CD8-positive, alpha-beta memory T cell (primary cell): ENCODE measurements around the gene CACTIN. TPM values are rescaled to one million over a fixed set of nuclear protein-coding genes. Genes with fewer than 3 reads are reported as not detected.

Experiments
- CTCF ChIA-PET: fragments of 350-600 bp; sonication (Branson Sonifier 250); formaldehyde crosslinking; loops from one replicate; lab custom pipeline; 2021; ENCODE audit warnings: antibody characterized with exemption; lab: Charles Lee
- POLR2A ChIA-PET: fragments of 350-600 bp; sonication (Branson Sonifier 250); formaldehyde crosslinking; loops from one replicate; lab custom pipeline; 2021; ENCODE audit warnings: antibody characterized with exemption; lab: Charles Lee
- DNase-seq, 5 donors: peaks; one replicate each; pipeline versions ENCODE4 v3.0.0 to v3.0.0-alpha.2; 2020 to 2022; ENCODE audit warnings: mixed read lengths in 1 of 5
- H3K27ac ChIP-seq: one replicate; pipeline ENCODE4 v1.7.0; 2013; ENCODE audit warnings: low read depth, mild to moderate bottlenecking, low read length, moderate library complexity
- H3K27me3 ChIP-seq: 2 replicates; pipeline ENCODE4 v1.7.0; 2013; ENCODE audit warnings: low read length, mild to moderate bottlenecking; ENCODE audit not compliant: insufficient read depth, poor library complexity, severe bottlenecking
- H3K36me3 ChIP-seq: 2 replicates; pipeline ENCODE4 v1.7.0; 2013; ENCODE audit warnings: mild to moderate bottlenecking, low read length, moderate library complexity; ENCODE audit not compliant: insufficient read depth
- H3K4me1 ChIP-seq: 2 replicates; pipeline ENCODE4 v1.7.0; 2013; ENCODE audit warnings: mild to moderate bottlenecking, low read length, moderate library complexity; ENCODE audit not compliant: insufficient read depth
- H3K4me3 ChIP-seq: 2 replicates; pipeline ENCODE4 v1.7.0; 2013; ENCODE audit warnings: mild to moderate bottlenecking, low read length
- H3K9me3 ChIP-seq: 2 replicates; pipeline ENCODE4 v1.7.0; 2013; ENCODE audit warnings: mild to moderate bottlenecking, low read length
- H3K27ac Mint-ChIP-seq, 8 donors: one replicate each; pipeline ENCODE4 v1.8.0; 2020 to 2021; ENCODE audit warnings: mixed read lengths in 8 of 8, mild to moderate bottlenecking in 6 of 8, inconsistent platforms in 3 of 8, moderate library complexity in 3 of 8
- H3K27me3 Mint-ChIP-seq, 2 donors: one replicate each; pipeline ENCODE4 v1.8.0; 2020 to 2021; ENCODE audit warnings: mixed read lengths in 2 of 2, mild to moderate bottlenecking in 1 of 2, moderate library complexity in 1 of 2
- H3K36me3 Mint-ChIP-seq, 3 donors: one replicate each; pipeline ENCODE4 v1.8.0; 2020 to 2021; ENCODE audit warnings: mixed read lengths in 3 of 3, inconsistent platforms in 1 of 3, mild to moderate bottlenecking in 1 of 3
- H3K4me1 Mint-ChIP-seq, 3 donors: one replicate each; pipeline ENCODE4 v1.8.0; 2020 to 2021; ENCODE audit warnings: mixed read lengths in 3 of 3, inconsistent platforms in 1 of 3, mild to moderate bottlenecking in 1 of 3
- H3K4me3 Mint-ChIP-seq, 7 donors: one replicate each; pipeline ENCODE4 v1.8.0; 2020 to 2021; ENCODE audit warnings: mixed read lengths in 7 of 7, mild to moderate bottlenecking in 6 of 7, moderate library complexity in 4 of 7, inconsistent platforms in 2 of 7
- H3K9me3 Mint-ChIP-seq, 5 donors: one replicate each; pipeline ENCODE4 v1.8.0; 2020 to 2022; ENCODE audit warnings: mixed read lengths in 5 of 5, mild to moderate bottlenecking in 3 of 5, moderate library complexity in 2 of 5, inconsistent platforms in 1 of 5
- polyA plus RNA-seq: library from polyadenylated mRNA; unstranded; fragments of 300-500 nt; fragmentation: Illumina TruSeq; gene quantifications from one replicate; pipeline ENCODE4 v1.2.3, GENCODE V29; 2021
- total RNA-seq, 2 experiments: library from RNA; stranded (reverse); gene quantifications; one replicate each; pipeline ENCODE4 v1.2.3, GENCODE V29; 2021

The CACTIN gene
- total and polyA plus RNA-seq, 3 experiments from 2014 or later, result 16.8 to 39.5 (median 37.2) TPM

DNA sequence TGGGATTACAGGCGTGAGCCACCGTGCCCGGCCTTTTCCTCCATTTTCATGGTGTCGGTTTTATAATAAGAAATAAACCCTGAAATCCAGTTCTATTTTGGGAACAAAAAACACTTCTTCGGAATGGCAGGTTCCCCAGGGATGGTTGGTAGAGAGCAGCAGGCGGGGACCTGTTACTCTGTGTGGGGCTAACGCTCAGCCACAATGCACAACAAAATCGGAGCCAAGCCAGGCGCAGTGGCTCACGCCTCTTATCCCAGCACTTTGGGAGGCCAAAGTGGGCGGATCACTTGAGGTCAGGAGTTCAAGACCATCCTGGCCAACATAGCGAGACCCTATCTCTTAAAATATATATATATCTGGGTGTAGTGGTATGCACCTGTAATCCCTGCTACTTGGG is 25.6 kb downstream of the CACTIN start:
- Mint-ChIP-seq H3K4me1 (peaks cover 0 to 1% (median 0%) of the 10 kb centered on the region in 3 donors), H3K4me3 (no peak overlapping the region), H3K9me3 (no peaks in the 10 kb centered on the region), H3K27me3 (no peaks in the 10 kb centered on the region), H3K27ac (peak overlapping the region in 1 of 8 donors; percentile 54), H3K36me3 (no peaks in the 10 kb centered on the region)
- CTCF ChIA-PET, result no interaction called here
- H3K36me3 ChIP-seq, result no peaks in the 10 kb centered on the region
- no peaks in the 10 kb centered on the region for H3K27me3 ChIP-seq
- no peaks in the 10 kb centered on the region for H3K9me3 ChIP-seq
- H3K4me1 ChIP-seq, result peaks cover 18% of the 10 kb centered on the region
- no peak overlapping the region for H3K27ac ChIP-seq
- no peak for DNase-seq
- no peak overlapping the region for H3K4me3 ChIP-seq
- POLR2A ChIA-PET, result no interaction called here

GRCh38 chr19:3599776-3600187 is 26.8 kb downstream of the CACTIN start:
- Mint-ChIP-seq H3K4me3 (no peak overlapping the region), H3K27ac (no peak overlapping the region), H3K9me3 (no peaks in the 10 kb centered on the region), H3K36me3 (no peaks in the 10 kb centered on the region), H3K27me3 (no peaks in the 10 kb centered on the region), H3K4me1 (peaks cover 0 to 1% (median 0%) of the 10 kb centered on the region in 3 donors)
- ChIA-PET CTCF (no interaction called here), POLR2A (no interaction called here)
- Histone ChIP-seq H3K4me1 (peaks cover 6% of the 10 kb centered on the region), H3K9me3 (no peaks in the 10 kb centered on the region), H3K27me3 (no peaks in the 10 kb centered on the region), H3K27ac (no peak overlapping the region), H3K4me3 (no peak overlapping the region), H3K36me3 (no peaks in the 10 kb centered on the region)
- DNase-seq, result peak in 1 of 5 donors; percentile 43

DNA sequence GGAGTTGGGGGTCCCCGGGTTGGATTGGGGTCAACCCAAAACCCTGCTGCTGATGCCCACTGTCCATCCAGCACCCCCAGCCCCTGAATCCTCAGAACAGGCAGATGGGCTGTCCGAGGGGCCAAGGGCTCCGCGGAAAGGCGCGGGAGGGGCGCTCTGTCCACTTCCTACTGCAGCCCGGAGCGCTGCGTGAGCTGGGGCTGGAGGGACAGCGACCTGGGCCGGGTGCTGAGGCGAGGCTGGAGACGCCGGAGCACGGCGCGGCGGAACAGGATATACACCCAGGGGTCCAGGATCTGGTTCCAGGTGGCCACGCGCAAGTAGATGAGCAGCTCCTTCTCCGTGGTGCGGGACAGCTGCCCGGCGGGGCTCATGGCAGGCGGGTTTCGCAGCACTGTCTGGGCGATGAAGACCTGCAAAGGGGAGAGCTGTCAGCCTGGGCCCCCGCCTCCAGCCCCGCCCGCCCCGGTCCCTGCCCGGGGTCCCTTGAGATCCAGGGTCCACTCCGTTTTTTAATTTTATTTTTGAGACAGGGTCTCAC is 31.0 kb downstream of the CACTIN start:
- no peaks in the 10 kb centered on the region for H3K27me3 Mint-ChIP-seq
- Histone ChIP-seq H3K27me3 (no peaks in the 10 kb centered on the region), H3K4me3 (no peak overlapping the region), H3K36me3 (no peaks in the 10 kb centered on the region), H3K27ac (no peak overlapping the region), H3K9me3 (no peaks in the 10 kb centered on the region), H3K4me1 (no peaks in the 10 kb centered on the region)
- H3K9me3 Mint-ChIP-seq, result no peaks in the 10 kb centered on the region
- H3K4me1 Mint-ChIP-seq, result no peaks in the 10 kb centered on the region
- no peaks in the 10 kb centered on the region for H3K36me3 Mint-ChIP-seq
- no peak for DNase-seq
- no peak overlapping the region for H3K4me3 Mint-ChIP-seq
- no peak overlapping the region for H3K27ac Mint-ChIP-seq
- POLR2A ChIA-PET, result no interaction called here
- CTCF ChIA-PET, result no interaction called here

- Histone ChIP-seq H3K4me1 (no peaks in the 10 kb centered on the region), H3K36me3 (no peaks in the 10 kb centered on the region), H3K4me3 (no peak overlapping the region), H3K9me3 (no peaks in the 10 kb centered on the region), H3K27ac (no peak overlapping the region), H3K27me3 (no peaks in the 10 kb centered on the region)
- CTCF ChIA-PET, result interaction anchor here (1.4 to 1.5 kb wide), 2 partner anchors 26 to 48 kb away, joined by 3 to 4 read pairs; no protein-coding TSS in a partner anchor
- H3K27me3 Mint-ChIP-seq, result no peaks in the 10 kb centered on the region
- POLR2A ChIA-PET, result no interaction called here
- H3K4me3 Mint-ChIP-seq, result no peak overlapping the region
- no peaks in the 10 kb centered on the region for H3K4me1 Mint-ChIP-seq
- H3K36me3 Mint-ChIP-seq, result peaks cover 0 to 1% (median 0%) of the 10 kb centered on the region in 3 donors
- peak overlapping the region in 1 of 8 donors; percentile 38 for H3K27ac Mint-ChIP-seq
- no peak for DNase-seq
- H3K9me3 Mint-ChIP-seq, result no peaks in the 10 kb centered on the region
These were observed 33.4 kb downstream of the CACTIN start for GRCh38 chr19:3593156-3593555.

DNA sequence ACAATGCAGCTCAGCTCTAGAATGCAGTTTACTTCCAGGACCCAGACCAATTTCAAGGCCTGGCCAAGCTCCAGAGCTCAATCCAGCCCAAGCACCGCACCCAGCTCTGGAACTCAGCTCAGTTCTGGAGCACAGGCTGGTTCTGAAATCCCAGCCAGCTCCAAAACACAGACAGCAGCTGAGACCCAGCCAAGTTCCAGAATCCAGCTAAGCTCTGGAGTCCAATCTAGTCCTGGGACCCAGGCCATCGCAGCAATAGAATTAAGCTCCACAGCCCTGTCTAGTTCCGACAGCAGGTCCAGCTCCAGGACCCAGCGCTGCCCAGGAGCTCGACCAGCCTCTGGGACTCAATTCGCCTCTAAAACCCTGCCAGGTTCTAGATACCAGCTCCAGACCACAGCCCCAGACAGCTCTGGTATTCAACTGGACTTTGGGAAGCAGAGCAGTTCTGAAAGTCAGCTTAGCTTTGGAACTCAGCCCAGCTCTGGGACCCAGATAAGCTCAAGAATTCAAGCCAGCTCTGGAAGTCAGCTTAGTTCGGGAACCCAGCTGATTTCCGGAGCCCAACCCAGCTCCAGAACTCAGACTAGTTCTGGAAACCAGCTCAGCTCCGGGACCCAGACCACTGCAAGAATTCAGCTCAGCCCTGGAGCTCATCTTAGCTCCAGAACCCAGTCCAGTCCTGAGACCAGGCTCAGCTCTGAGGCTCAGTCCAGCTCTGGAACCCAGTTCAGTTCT is 34.5 kb downstream of the CACTIN start:
- Histone ChIP-seq H3K36me3 (no peaks in the 10 kb centered on the region), H3K27me3 (no peaks in the 10 kb centered on the region), H3K9me3 (no peaks in the 10 kb centered on the region), H3K4me1 (no peaks in the 10 kb centered on the region), H3K27ac (no peak overlapping the region), H3K4me3 (no peak overlapping the region)
- Mint-ChIP-seq H3K4me1 (no peaks in the 10 kb centered on the region), H3K36me3 (peaks cover 0 to 1% (median 0%) of the 10 kb centered on the region in 3 donors), H3K27me3 (no peaks in the 10 kb centered on the region), H3K27ac (no peak overlapping the region), H3K4me3 (no peak overlapping the region), H3K9me3 (no peaks in the 10 kb centered on the region)
- no peak for DNase-seq
- POLR2A ChIA-PET, result no interaction called here
- CTCF ChIA-PET, result interaction anchor here (1.0 to 1.5 kb wide), 3 partner anchors 27 to 47 kb away, joined by 3 to 5 read pairs (median 4); no protein-coding TSS in a partner anchor

DNA sequence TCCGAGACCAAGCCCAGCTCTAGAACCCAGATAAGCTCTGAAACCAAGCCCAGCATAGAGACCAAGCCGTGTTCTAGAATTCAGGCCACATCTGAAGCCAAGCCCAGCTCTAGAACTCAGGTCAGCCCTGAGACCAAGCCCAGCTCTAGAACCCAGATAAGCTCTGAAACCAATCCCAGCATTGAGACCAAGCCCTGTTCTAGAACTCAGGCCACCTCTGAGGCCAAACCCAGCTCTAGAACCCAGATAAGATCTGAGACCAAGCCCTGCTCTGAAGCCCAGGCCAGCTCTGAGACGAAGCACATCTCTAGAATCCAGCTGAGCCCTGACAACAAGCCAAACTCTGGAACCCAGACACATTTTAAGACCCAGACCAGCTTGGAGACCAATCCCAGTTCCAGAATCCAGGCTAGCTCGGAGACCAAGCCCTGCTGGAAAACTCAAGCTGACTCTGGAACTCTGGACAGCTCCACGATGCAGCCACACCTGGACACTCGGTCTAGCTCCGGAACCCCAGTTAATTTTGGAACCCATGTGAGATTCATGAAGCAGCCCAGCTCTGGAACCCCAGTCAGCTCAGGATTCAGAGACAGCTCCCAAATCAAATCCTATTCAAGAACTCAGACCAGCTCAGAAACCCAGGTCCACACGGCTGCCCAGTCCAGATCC is 35.5 kb downstream of the CACTIN start:
- Histone ChIP-seq H3K36me3 (no peaks in the 10 kb centered on the region), H3K9me3 (no peaks in the 10 kb centered on the region), H3K4me3 (no peak overlapping the region), H3K4me1 (no peaks in the 10 kb centered on the region), H3K27me3 (no peaks in the 10 kb centered on the region), H3K27ac (no peak overlapping the region)
- H3K4me3 Mint-ChIP-seq, result no peak overlapping the region
- ChIA-PET CTCF (interaction anchor here (1.0 to 1.7 kb wide), 2 partner anchors 28 to 46 kb away, joined by 5 read pairs; no protein-coding TSS in a partner anchor), POLR2A (no interaction called here)
- DNase-seq, result no peak
- H3K4me1 Mint-ChIP-seq, result no peaks in the 10 kb centered on the region
- no peak overlapping the region for H3K27ac Mint-ChIP-seq
- H3K27me3 Mint-ChIP-seq, result no peaks in the 10 kb centered on the region
- H3K36me3 Mint-ChIP-seq, result peaks cover 0 to 1% (median 0%) of the 10 kb centered on the region in 3 donors
- H3K9me3 Mint-ChIP-seq, result no peaks in the 10 kb centered on the region

GRCh38 chr19:3589949-3590348 is 36.6 kb downstream of the CACTIN start:
- DNase-seq, result no peak
- no peaks in the 10 kb centered on the region for H3K4me1 Mint-ChIP-seq
- POLR2A ChIA-PET, result no interaction called here
- Histone ChIP-seq H3K9me3 (no peaks in the 10 kb centered on the region), H3K27ac (no peak overlapping the region), H3K27me3 (peaks cover 3% of the 10 kb centered on the region), H3K36me3 (no peaks in the 10 kb centered on the region), H3K4me1 (no peaks in the 10 kb centered on the region), H3K4me3 (no peak overlapping the region)
- no peak overlapping the region for H3K4me3 Mint-ChIP-seq
- CTCF ChIA-PET, result interaction anchor here (1.2 to 1.7 kb wide), 2 partner anchors 29 to 45 kb away, joined by 3 to 5 read pairs; no protein-coding TSS in a partner anchor
- no peaks in the 10 kb centered on the region for H3K9me3 Mint-ChIP-seq
- H3K36me3 Mint-ChIP-seq, result peaks cover 0 to 1% (median 0%) of the 10 kb centered on the region in 3 donors
- no peaks in the 10 kb centered on the region for H3K27me3 Mint-ChIP-seq
- no peak overlapping the region for H3K27ac Mint-ChIP-seq

DNA sequence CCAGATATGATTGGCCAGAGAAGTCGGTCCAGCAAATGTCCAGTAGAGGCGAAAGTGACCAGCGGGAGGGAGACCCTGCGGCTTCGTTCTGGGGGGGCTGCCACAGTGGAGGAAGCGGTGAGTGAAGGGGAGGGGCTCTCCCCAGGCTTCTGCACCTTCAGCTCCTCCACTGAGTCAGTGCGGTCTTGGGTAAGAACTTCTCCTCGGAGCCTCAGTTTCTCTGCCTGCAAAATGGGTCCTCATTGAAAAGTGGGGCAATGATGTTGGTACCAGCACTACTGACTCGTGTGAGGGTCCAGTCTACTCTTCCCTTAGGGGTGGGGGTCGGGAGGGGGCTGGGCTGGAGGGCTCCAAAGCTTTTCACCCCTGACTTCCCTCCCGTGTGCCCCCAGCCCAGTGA is 37.2 kb downstream of the CACTIN start:
- Mint-ChIP-seq H3K27ac (no peak overlapping the region), H3K4me3 (peak overlapping the region in 1 of 7 donors; percentile 32), H3K9me3 (no peaks in the 10 kb centered on the region), H3K4me1 (no peaks in the 10 kb centered on the region), H3K36me3 (peaks cover 0 to 1% (median 0%) of the 10 kb centered on the region in 3 donors), H3K27me3 (no peaks in the 10 kb centered on the region)
- DNase-seq, result no peak
- Histone ChIP-seq H3K27me3 (peaks cover 3% of the 10 kb centered on the region), H3K4me1 (no peaks in the 10 kb centered on the region), H3K36me3 (no peaks in the 10 kb centered on the region), H3K4me3 (no peak overlapping the region), H3K27ac (no peak overlapping the region), H3K9me3 (no peaks in the 10 kb centered on the region)
- POLR2A ChIA-PET, result interaction anchor here (0.6 kb wide), 1 partner anchor 34 kb away, joined by 3 read pairs; no protein-coding TSS in a partner anchor
- CTCF ChIA-PET, result interaction anchor here (1.2 to 1.7 kb wide), 2 partner anchors 29 to 44 kb away, joined by 3 to 5 read pairs; no protein-coding TSS in a partner anchor
